ENCODE measurements around the gene ZNF541.

DNA sequence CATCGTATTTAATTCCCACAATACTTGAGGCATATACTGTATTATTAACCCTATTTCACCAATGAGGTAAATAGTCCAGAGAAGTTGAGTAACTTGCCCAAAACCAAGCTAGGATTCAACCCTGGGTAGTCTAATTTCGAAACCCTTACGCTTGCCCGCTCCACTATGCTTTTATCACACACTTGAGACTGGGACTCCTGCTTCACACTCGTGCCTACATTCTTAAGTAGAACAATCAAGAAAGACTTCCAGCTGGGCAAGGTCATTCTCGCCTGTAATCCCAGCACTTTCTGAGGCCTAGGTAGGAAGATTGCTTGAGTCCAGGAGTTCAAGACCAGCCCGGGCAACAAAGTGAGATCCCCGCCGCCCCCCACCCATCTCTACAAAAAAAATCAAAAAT is 3.6 kb downstream of the ZNF541 start:
- TF ChIP-seq, protein P1, sequence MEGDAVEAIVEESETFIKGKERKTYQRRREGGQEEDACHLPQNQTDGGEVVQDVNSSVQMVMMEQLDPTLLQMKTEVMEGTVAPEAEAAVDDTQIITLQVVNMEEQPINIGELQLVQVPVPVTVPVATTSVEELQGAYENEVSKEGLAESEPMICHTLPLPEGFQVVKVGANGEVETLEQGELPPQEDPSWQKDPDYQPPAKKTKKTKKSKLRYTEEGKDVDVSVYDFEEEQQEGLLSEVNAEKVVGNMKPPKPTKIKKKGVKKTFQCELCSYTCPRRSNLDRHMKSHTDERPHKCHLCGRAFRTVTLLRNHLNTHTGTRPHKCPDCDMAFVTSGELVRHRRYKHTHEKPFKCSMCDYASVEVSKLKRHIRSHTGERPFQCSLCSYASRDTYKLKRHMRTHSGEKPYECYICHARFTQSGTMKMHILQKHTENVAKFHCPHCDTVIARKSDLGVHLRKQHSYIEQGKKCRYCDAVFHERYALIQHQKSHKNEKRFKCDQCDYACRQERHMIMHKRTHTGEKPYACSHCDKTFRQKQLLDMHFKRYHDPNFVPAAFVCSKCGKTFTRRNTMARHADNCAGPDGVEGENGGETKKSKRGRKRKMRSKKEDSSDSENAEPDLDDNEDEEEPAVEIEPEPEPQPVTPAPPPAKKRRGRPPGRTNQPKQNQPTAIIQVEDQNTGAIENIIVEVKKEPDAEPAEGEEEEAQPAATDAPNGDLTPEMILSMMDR (conservative IDR thresholded peaks at IDR 0.05 in 1 of 2, IDR thresholded peaks at IDR 0.05 in 1 of 2; ENCODE audit: extremely low read depth in 1 of 2, insufficient read depth in 1 of 2, low read depth in 1 of 2, low read length in 2 of 2), result no peak
- TF ChIP-seq EZH2 (IDR thresholded peaks at IDR 0.05; ENCODE audit: borderline replicate concordance, low read length), result no peak
